Fibroblast of villous mesenchyme (primary cell): ENCODE results near the gene SKIDA1. TPM values are rescaled to one million over a fixed set of nuclear protein-coding genes. Genes with fewer than 3 reads are reported as not detected.

Experiments used
- DNase-seq: peaks from one replicate; pipeline ENCODE4 v3.0.0-alpha.2; 2010; ENCODE audit warnings: low read depth
- H3K4me3 ChIP-seq: 2 replicates; pipeline ENCODE4 v1.5.1; 2011; ENCODE audit warnings: low read depth, mild to moderate bottlenecking, low read length
- CTCF ChIP-seq: IDR thresholded peaks from 2 replicates; pipeline ENCODE4 v1.5.1; 2012; ENCODE audit warnings: low read depth, mild to moderate bottlenecking, low read length; ENCODE audit not compliant: insufficient read depth
- total RNA-seq: library from RNA; depleted of rRNA; stranded (reverse); fragments of >200 nt; gene quantifications from 2 replicates; pipeline ENCODE4 v1.2.3, GENCODE V29; 2012

Gene SKIDA1
- total RNA-seq, 1 donor: 0.43 TPM

- DNase-seq: peak; percentile 16
- peak overlapping the region; percentile 36 for H3K4me3 ChIP-seq
- no peak for TF ChIP-seq CTCF
Observed at GRCh38 chr10:21499701-21500577, 25.5 kb downstream of the SKIDA1 start.

GRCh38 chr10:21498986-21499385 lies 26.5 kb downstream of the SKIDA1 start:
- TF ChIP-seq CTCF: no peak
- H3K4me3 ChIP-seq: no peak overlapping the region
- DNase-seq: no peak

GRCh38 chr10:21498377-21498776 lies 27.1 kb downstream of the SKIDA1 start:
- DNase-seq: no peak
- no peak overlapping the region for H3K4me3 ChIP-seq
- TF ChIP-seq CTCF: no peak

GRCh38 chr10:21497177-21497807 lies 28.2 kb downstream of the SKIDA1 start:
- DNase-seq: peak; percentile 77
- H3K4me3 ChIP-seq: peak overlapping the region; percentile 76
- no peak for TF ChIP-seq CTCF

- DNase-seq: peak; percentile 38
- peak overlapping the region; percentile 76 for H3K4me3 ChIP-seq
- peak; percentile 29 for TF ChIP-seq CTCF
Observed at GRCh38 chr10:21496343-21497176, 28.9 kb downstream of the SKIDA1 start.

GRCh38 chr10:21495752-21496342 lies 29.6 kb downstream of the SKIDA1 start:
- peak overlapping the region; percentile 76 for H3K4me3 ChIP-seq
- peak; percentile 88 for TF ChIP-seq CTCF
- peak; percentile 78 for DNase-seq
